Skeletal muscle cell (primary cell): ENCODE data around the gene ZBTB44.

Source experiments
- DNase-seq: peaks from one replicate; pipeline ENCODE4 v3.0.0-alpha.2; 2010; ENCODE audit warnings: low read depth
- H3K4me3 ChIP-seq: 2 replicates; pipeline ENCODE4 v1.5.1; 2011; ENCODE audit warnings: low read depth, mild to moderate bottlenecking, control low read depth, low read length, moderate library complexity

The ZBTB44 gene

DNA sequence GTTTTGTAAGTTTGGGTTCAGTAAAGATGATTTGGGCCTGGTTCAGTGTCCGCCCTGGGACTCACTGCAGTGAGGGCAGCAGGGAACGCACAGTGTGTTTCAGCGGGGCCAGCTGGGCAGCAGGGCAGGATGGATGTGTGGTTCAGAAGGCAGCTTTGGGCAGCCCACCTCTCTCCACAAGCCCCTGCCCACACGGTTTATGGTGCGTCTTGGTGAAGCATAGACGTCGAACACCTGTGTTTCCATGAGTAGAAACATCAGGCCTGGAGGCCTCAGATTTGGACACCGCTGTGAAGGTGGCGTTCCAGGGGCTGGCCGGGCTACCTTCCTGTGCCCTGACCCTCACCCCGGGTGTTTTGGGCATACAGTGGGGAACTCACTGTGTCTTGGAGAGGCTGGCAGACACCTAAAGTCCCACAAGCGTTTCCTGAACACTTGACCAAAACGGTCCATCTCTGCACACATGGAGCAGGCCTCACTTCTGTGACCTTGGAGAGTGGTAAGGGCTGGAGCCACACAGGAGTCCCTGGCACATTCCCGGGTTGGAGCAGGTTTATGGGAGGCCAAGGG is 96.1 kb downstream of the ZBTB44 start:
- H3K4me3 ChIP-seq, result no peak overlapping the region
- no peak for DNase-seq

DNA sequence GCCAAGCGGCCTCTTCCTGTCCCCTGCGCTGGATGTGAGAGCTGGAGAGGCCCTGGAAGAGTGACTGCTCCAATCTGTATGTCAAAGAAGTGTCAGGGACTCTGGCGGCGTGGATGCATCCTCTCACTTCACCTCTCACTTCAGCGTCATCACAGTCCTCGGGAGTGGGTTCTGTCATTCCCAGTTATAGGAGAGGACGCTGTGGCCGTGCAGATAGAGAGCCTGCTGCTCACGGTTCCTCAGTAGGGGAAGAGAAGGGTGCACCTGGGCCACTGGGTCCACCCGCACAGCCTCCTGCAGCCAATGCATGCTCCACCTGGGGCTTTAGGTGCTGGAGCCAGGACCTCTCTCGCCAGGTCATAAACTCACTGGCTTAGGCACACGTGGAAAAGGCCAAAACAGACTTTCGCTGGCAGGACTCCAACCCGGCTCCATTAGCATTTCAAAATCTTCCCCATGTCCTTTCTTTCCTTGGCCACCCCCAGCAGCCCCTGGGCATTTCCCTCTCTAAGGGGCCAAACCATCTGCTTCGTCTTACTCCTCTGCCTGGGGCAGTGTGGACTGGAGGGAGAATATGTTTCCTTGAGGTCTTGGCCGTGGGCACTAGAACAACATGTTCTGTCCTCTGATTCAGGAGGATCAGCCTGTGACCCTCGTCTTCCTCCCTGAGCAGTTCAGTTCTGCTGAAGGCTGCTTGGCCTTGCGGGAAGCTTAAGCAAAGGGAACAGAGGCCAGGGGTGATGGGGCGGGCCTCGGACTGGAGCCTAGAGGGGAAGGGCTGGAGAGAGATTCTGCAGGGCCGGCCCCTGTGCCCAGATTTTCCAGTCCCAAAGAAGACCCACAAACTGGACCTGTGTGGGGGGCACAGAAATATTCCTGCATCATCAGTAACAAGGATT is 97.3 kb downstream of the ZBTB44 start:
- H3K4me3 ChIP-seq, result no peak overlapping the region
- DNase-seq, result no peak

GRCh38 chr11:130216591-130217132 is 98.1 kb downstream of the ZBTB44 start:
- no peak overlapping the region for H3K4me3 ChIP-seq
- no peak for DNase-seq

GRCh38 chr11:130216221-130216550 is 98.5 kb downstream of the ZBTB44 start:
- no peak overlapping the region for H3K4me3 ChIP-seq
- DNase-seq, result no peak

GRCh38 chr11:130215531-130216220 is 99.0 kb downstream of the ZBTB44 start:
- H3K4me3 ChIP-seq, result no peak overlapping the region
- no peak for DNase-seq

DNA sequence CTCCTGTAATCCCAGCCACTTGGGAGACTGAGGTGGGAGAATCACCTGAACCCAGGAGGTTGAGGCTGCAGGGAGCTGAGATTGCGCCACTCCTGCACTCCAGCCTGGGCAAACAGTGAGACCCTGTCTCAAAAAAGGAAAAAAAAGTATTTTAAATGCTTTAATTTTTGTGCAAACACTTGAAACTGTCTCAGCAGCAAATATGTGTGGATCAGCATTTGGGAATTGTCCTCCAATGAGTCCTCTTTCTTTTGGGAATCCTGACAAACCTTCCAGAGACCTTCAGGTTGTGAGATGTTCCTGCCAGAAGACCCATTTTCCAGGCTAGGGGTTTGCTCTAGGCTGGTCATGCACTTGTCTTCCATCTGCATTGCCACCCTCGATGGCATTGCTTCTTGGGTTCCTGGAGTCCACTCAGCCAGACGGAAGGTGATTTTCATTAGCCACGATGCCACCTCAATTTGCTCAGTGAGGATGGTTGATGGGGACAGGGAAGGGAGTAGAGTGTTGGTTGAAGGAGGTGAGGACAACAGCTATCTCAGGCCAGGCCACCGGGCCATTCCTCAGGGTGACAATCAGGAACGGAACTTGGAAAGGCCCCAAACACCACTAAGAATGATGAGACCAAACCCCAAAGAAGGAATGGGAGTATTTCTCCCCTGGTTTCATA is 99.7 kb downstream of the ZBTB44 start:
- H3K4me3 ChIP-seq, result no peak overlapping the region
- DNase-seq, result no peak

GRCh38 chr11:130213979-130214281 is 100.8 kb downstream of the ZBTB44 start:
- DNase-seq, result no peak
- no peak overlapping the region for H3K4me3 ChIP-seq

- DNase-seq, result no peak
- H3K4me3 ChIP-seq, result no peak overlapping the region
Observed at GRCh38 chr11:130213143-130213978, 101.4 kb downstream of the ZBTB44 start.

- DNase-seq, result no peak
- no peak overlapping the region for H3K4me3 ChIP-seq
Observed at GRCh38 chr11:130212431-130212961, 102.2 kb downstream of the ZBTB44 start.

DNA sequence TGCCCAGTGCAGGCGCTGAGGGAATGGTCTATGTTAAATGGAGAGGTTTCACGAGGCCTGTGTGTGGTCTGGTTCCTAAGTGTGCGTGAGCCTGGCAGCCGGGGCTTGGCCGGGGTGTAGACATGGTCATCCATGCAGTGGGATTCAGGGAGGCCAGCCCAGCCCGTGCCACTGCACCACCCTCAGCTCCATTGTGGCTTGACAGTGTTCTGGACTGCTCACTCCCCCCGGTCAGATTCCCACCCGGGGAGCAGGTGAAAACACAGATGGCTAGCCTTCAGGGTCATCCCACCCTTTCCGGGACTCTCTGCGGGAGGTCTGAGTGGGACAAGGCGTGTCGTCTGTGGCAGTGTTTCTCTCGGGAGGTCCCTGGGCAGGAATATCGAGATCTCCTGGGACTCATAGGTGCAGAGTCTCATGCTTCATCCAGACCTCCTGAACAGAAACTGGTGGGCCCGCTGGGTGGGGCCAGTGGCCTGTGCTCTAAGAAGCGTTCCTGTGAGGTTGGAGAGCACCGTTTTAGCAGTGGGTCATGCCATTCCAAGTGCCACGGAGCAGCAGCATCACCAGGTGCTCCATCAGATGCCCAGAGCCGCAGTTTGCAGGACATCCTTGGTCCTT is 102.8 kb downstream of the ZBTB44 start:
- H3K4me3 ChIP-seq, result no peak overlapping the region
- DNase-seq, result no peak

- no peak for DNase-seq
- H3K4me3 ChIP-seq, result no peak overlapping the region
Observed at GRCh38 chr11:130211144-130211543, 103.6 kb downstream of the ZBTB44 start.

GRCh38 chr11:130209954-130210854 is 104.5 kb downstream of the ZBTB44 start:
- DNase-seq, result no peak
- H3K4me3 ChIP-seq, result no peak overlapping the region

GRCh38 chr11:130209128-130209932 is 105.4 kb downstream of the ZBTB44 start:
- H3K4me3 ChIP-seq, result no peak overlapping the region
- no peak for DNase-seq

- DNase-seq, result no peak
- no peak overlapping the region for H3K4me3 ChIP-seq
Observed at GRCh38 chr11:130208241-130209127, 106.2 kb downstream of the ZBTB44 start.

GRCh38 chr11:130206141-130206540 is 108.6 kb downstream of the ZBTB44 start:
- no peak for DNase-seq
- H3K4me3 ChIP-seq, result no peak overlapping the region

GRCh38 chr11:130204703-130205095 is 110.0 kb downstream of the ZBTB44 start:
- H3K4me3 ChIP-seq, result no peak overlapping the region
- no peak for DNase-seq
